ENCODE results near the gene ASB3. TPM values are rescaled to one million over a fixed set of nuclear protein-coding genes. Genes with fewer than 3 reads are reported as not detected.

ASB3 gene
- total and polyA plus RNA-seq, 4 donors: 7.0 to 54.9 (median 18.1) TPM

- Histone ChIP-seq H3K9me3 (ENCODE audit: control insufficient read depth in 4 of 4, insufficient read depth in 3 of 4, low read length in 3 of 4) (no peaks in the 10 kb centered on the region), H3K27me3 (ENCODE audit: control insufficient read depth in 3 of 3, insufficient read depth in 3 of 3, low read length in 2 of 3) (no peaks in the 10 kb centered on the region), H3K27ac (ENCODE audit: low read depth in 1 of 2, low read length in 1 of 2) (no peak overlapping the region), H3K4me3 (no peak overlapping the region), H3K9ac (ENCODE audit: insufficient read depth in 1 of 2, low read length in 2 of 2) (no peak overlapping the region), H3K36me3 (ENCODE audit: control insufficient read depth in 4 of 4, insufficient read depth in 4 of 4, low read length in 4 of 4) (peaks cover 0 to 2% (median 0%) of the 10 kb centered on the region in 4 donors), H3K4me1 (ENCODE audit: control insufficient read depth in 5 of 5, insufficient read depth in 5 of 5, low read length in 5 of 5) (peaks cover 0 to 12% (median 0%) of the 10 kb centered on the region in 5 donors)
- no peak for ATAC-seq (ENCODE audit: insufficient read depth, low FRiP score)
- no peak for DNase-seq
- WGBS, 2 donors: 86 to 92% methylated on average over 15 of the region's 15 CpGs
- TF ChIP-seq CTCF (IDR thresholded peaks at IDR 0.05; ENCODE audit: control extremely low read depth, extremely low read depth): no peak
These were observed 17.3 kb downstream of the ASB3 start for GRCh38 chr2:53769318-53769945.

- DNase-seq (peak in 1 of 3 donors; percentile 45), ATAC-seq (ENCODE audit: insufficient read depth, low FRiP score) (no peak)
- no peaks in the 10 kb centered on the region for H3K9me3 ChIP-seq (ENCODE audit: control insufficient read depth in 4 of 4, insufficient read depth in 3 of 4, low read length in 3 of 4)
- 1 to 2% methylated on average over 12 of the region's 12 CpGs for WGBS, 2 donors
- peaks cover 0 to 12% (median 0%) of the 10 kb centered on the region in 5 donors for H3K4me1 ChIP-seq (ENCODE audit: control insufficient read depth in 5 of 5, insufficient read depth in 5 of 5, low read length in 5 of 5)
- H3K9ac ChIP-seq (ENCODE audit: insufficient read depth in 1 of 2, low read length in 2 of 2): peak overlapping the region; percentile 39 to 82
- peak overlapping the region; percentile 90 for H3K4me3 ChIP-seq
- TF ChIP-seq CTCF (IDR thresholded peaks at IDR 0.05; ENCODE audit: control extremely low read depth, extremely low read depth): no peak
- peak overlapping the region; percentile 86 for H3K27ac ChIP-seq (ENCODE audit: low read depth in 1 of 2, low read length in 1 of 2)
- H3K36me3 ChIP-seq (ENCODE audit: control insufficient read depth in 4 of 4, insufficient read depth in 4 of 4, low read length in 4 of 4): peaks cover 0 to 4% (median 1%) of the 10 kb centered on the region in 4 donors
- no peaks in the 10 kb centered on the region for H3K27me3 ChIP-seq (ENCODE audit: control insufficient read depth in 3 of 3, insufficient read depth in 3 of 3, low read length in 2 of 3)
These were observed 18.6 kb downstream of the ASB3 start for GRCh38 chr2:53768242-53768542.

GRCh38 chr2:53767405-53768241 lies 19.1 kb downstream of the ASB3 start, which contains the start of gene CHAC2:
Gene CHAC2 (plus strand): TSS chr2:53767804. CDS start chr2:53767887, 83 bp downstream.
- Histone ChIP-seq H3K27me3 (ENCODE audit: control insufficient read depth in 3 of 3, insufficient read depth in 3 of 3, low read length in 2 of 3) (no peaks in the 10 kb centered on the region), H3K9ac (ENCODE audit: insufficient read depth in 1 of 2, low read length in 2 of 2) (peak within 1 kb of the TSS; percentile 82 to 88), H3K4me1 (ENCODE audit: control insufficient read depth in 5 of 5, insufficient read depth in 5 of 5, low read length in 5 of 5) (peaks cover 0 to 12% (median 0%) of the 10 kb centered on the region in 5 donors), H3K9me3 (ENCODE audit: control insufficient read depth in 4 of 4, insufficient read depth in 3 of 4, low read length in 3 of 4) (no peaks in the 10 kb centered on the region), H3K27ac (ENCODE audit: low read depth in 1 of 2, low read length in 1 of 2) (peak within 1 kb of the TSS; percentile 86), H3K36me3 (ENCODE audit: control insufficient read depth in 4 of 4, insufficient read depth in 4 of 4, low read length in 4 of 4) (peaks cover 0 to 8% (median 1%) of the 10 kb centered on the region in 4 donors), H3K4me3 (peak within 1 kb of the TSS; percentile 90)
- peak; percentile 1 for TF ChIP-seq CTCF (IDR thresholded peaks at IDR 0.05; ENCODE audit: control extremely low read depth, extremely low read depth)
- DNase-seq (peak; percentile 84 to 88 (median 86)), ATAC-seq (ENCODE audit: insufficient read depth, low FRiP score) (peak; percentile 91)
- 0 to 1% methylated on average over 46 of the region's 46 CpGs for WGBS, 2 donors
